ENCODE data around the gene OPA1. TPM values are rescaled to one million over a fixed set of nuclear protein-coding genes. Genes with fewer than 3 reads are reported as not detected.

Gene OPA1
- total and polyA plus RNA-seq, 4 donors, result 13.2 to 54.5 (median 33.4) TPM

GRCh38 chr3:193732827-193733226, 139.8 kb downstream of the OPA1 start:
- Histone ChIP-seq H3K27me3 (ENCODE audit: control insufficient read depth in 4 of 4, insufficient read depth in 4 of 4, low read length in 3 of 4) (no peaks in the 10 kb centered on the region), H3K9me3 (ENCODE audit: control insufficient read depth in 4 of 4, low read length in 3 of 4) (no peaks in the 10 kb centered on the region), H3K9ac (ENCODE audit: low read depth in 1 of 2, low read length in 2 of 2) (no peak overlapping the region), H3K4me1 (ENCODE audit: control insufficient read depth in 4 of 4, insufficient read depth in 4 of 4, low read length in 3 of 4) (no peaks in the 10 kb centered on the region), H3K4me3 (ENCODE audit: low read depth in 1 of 3, low read length in 3 of 3) (no peak overlapping the region), H3K27ac (ENCODE audit: low read depth in 1 of 2, low read length in 2 of 2) (no peak overlapping the region), H3K36me3 (ENCODE audit: control insufficient read depth in 4 of 4, insufficient read depth in 3 of 4, low read depth in 1 of 4, low read length in 3 of 4) (no peaks in the 10 kb centered on the region)
- TF ChIP-seq REST (IDR thresholded peaks at IDR 0.05) (no peak), RXRA (IDR thresholded peaks at IDR 0.05) (no peak), CTCF (IDR thresholded peaks at IDR 0.05; ENCODE audit: low read depth, low read length, missing input control) (no peak), EGR1 (IDR thresholded peaks at IDR 0.05; ENCODE audit: low read depth in 2 of 2) (no peak), TAF1 (conservative IDR thresholded peaks at IDR 0.05) (no peak), NR2F2 (IDR thresholded peaks at IDR 0.05) (no peak)
- 94% methylated on average over 2 of the region's 2 CpGs for WGBS
- DNase-seq (ENCODE audit: low spot score), result no peak

- no peak overlapping the region for H3K27ac ChIP-seq (ENCODE audit: low read depth in 1 of 2, low read length in 2 of 2)
- no peaks in the 10 kb centered on the region for H3K4me1 ChIP-seq (ENCODE audit: control insufficient read depth in 4 of 4, insufficient read depth in 4 of 4, low read length in 3 of 4)
- H3K27me3 ChIP-seq (ENCODE audit: control insufficient read depth in 4 of 4, insufficient read depth in 4 of 4, low read length in 3 of 4), result no peaks in the 10 kb centered on the region
- no peak overlapping the region for H3K9ac ChIP-seq (ENCODE audit: low read depth in 1 of 2, low read length in 2 of 2)
- DNase-seq (ENCODE audit: low spot score), result no peak
- no peaks in the 10 kb centered on the region for H3K9me3 ChIP-seq (ENCODE audit: control insufficient read depth in 4 of 4, low read length in 3 of 4)
- H3K36me3 ChIP-seq (ENCODE audit: control insufficient read depth in 4 of 4, insufficient read depth in 3 of 4, low read depth in 1 of 4, low read length in 3 of 4), result no peaks in the 10 kb centered on the region
- H3K4me3 ChIP-seq (ENCODE audit: low read depth in 1 of 3, low read length in 3 of 3), result no peak overlapping the region
- WGBS, result 87% methylated on average over 15 of the region's 15 CpGs
- TF ChIP-seq REST (IDR thresholded peaks at IDR 0.05) (no peak), RXRA (IDR thresholded peaks at IDR 0.05) (no peak), CTCF (IDR thresholded peaks at IDR 0.05; ENCODE audit: low read depth, low read length, missing input control) (no peak), EGR1 (IDR thresholded peaks at IDR 0.05; ENCODE audit: low read depth in 2 of 2) (no peak), HNF4A (conservative IDR thresholded peaks at IDR 0.05) (no peak), MAX (IDR thresholded peaks at IDR 0.05) (no peak), RAD21 (IDR thresholded peaks at IDR 0.05) (no peak), FOXA1 (IDR thresholded peaks at IDR 0.05) (no peak), NR2F2 (IDR thresholded peaks at IDR 0.05) (no peak), JUND (IDR thresholded peaks at IDR 0.05) (no peak), HNF4G (IDR thresholded peaks at IDR 0.05) (no peak), FOXA2 (IDR thresholded peaks at IDR 0.05) (no peak), GABPA (IDR thresholded peaks at IDR 0.05 in 1 of 2, conservative IDR thresholded peaks at IDR 0.05 in 1 of 2) (no peak), SP1 (IDR thresholded peaks at IDR 0.05) (no peak)
Observed at GRCh38 chr3:193734737-193735366, 141.8 kb downstream of the OPA1 start.
